GM21619 (cell line): Measurements from ENCODE around the gene ZNF771.
"Not testable (repeated sequence)": the region's sequence is repeated elsewhere in the genome, so short reads cannot be mapped to it uniquely, and the experiment has no call there.

Source experiments
- ATAC-seq: cut with Tn5 transposase; IDR thresholded peaks from one replicate; pipeline ENCODE4 v1.9.1; 2021; ENCODE audit not compliant: unreplicated experiment

The ZNF771 gene

GRCh38 chr16:30375864-30376263 lies 31.5 kb upstream of the ZNF771 start:
- no peak for ATAC-seq

GRCh38 chr16:30376461-30376902 lies 30.9 kb upstream of the ZNF771 start:
- no peak for ATAC-seq

- ATAC-seq: no peak
These were observed 30.2 kb upstream of the ZNF771 start for GRCh38 chr16:30377050-30377811.

- peak; percentile 36 for ATAC-seq
These were observed 29.6 kb upstream of the ZNF771 start for GRCh38 chr16:30377812-30378235.

- peak; percentile 68 for ATAC-seq
These were observed 28.9 kb upstream of the ZNF771 start for GRCh38 chr16:30378236-30379157.

GRCh38 chr16:30379158-30379783 lies 28.1 kb upstream of the ZNF771 start:
- no peak for ATAC-seq

GRCh38 chr16:30380072-30380802 lies 27.2 kb upstream of the ZNF771 start:
- ATAC-seq: no peak

GRCh38 chr16:30380803-30381208 lies 26.6 kb upstream of the ZNF771 start:
- no peak for ATAC-seq

- ATAC-seq: no peak
These were observed 25.9 kb upstream of the ZNF771 start for GRCh38 chr16:30381291-30382041.

- peak; percentile 30 for ATAC-seq
These were observed 25.1 kb upstream of the ZNF771 start, which contains the start of gene SEPTIN1 for GRCh38 chr16:30382111-30382881. Gene SEPTIN1 (minus strand): TSS chr16:30382561. CDS start chr16:30382542, 19 bp downstream.

GRCh38 chr16:30383521-30383920 lies 23.9 kb upstream of the ZNF771 start:
- no peak for ATAC-seq

GRCh38 chr16:30394592-30395154 lies 12.7 kb upstream of the ZNF771 start:
- ATAC-seq: no peak

GRCh38 chr16:30395155-30395991 lies 12.0 kb upstream of the ZNF771 start, which contains the start of gene ZNF48:
Gene ZNF48 (plus strand): TSS chr16:30395420. CDS start chr16:30395795, 375 bp downstream.
- peak; percentile 53 for ATAC-seq

- no peak for ATAC-seq
These were observed 11.3 kb upstream of the ZNF771 start for GRCh38 chr16:30395992-30396585.

- ATAC-seq: not testable (repeated sequence)
These were observed 10.8 kb upstream of the ZNF771 start for GRCh38 chr16:30396627-30397026.

- ATAC-seq: no peak
These were observed 10.3 kb upstream of the ZNF771 start for GRCh38 chr16:30397056-30397455.
